ENCODE results near the gene RGCC.

Gene RGCC

DNA sequence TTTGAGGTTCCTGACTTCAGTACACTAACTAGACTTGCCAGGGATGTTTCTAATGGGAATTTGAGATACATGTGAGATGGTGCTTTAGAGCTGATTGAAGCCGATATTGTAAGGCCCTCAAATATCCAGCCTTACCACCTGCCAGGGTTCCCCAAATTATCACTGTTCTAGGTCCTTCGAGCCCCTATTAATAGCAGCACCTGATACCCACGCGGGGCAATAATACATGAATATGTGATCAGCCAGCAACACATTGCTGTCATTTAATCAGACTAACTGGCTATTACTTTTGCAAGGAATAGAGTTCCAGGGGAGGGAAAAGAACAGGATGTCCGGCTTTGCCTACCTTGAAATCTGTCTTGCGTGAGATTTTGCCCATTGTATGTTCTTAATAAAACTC, 5.1 kb downstream of the RGCC start:
- TF ChIP-seq GATA2 (IDR thresholded peaks at IDR 0.05; ENCODE audit: low read depth, low read length) (no peak), GATA3 (IDR thresholded peaks at IDR 0.05; ENCODE audit: low read depth, low read length) (no peak)

DNA sequence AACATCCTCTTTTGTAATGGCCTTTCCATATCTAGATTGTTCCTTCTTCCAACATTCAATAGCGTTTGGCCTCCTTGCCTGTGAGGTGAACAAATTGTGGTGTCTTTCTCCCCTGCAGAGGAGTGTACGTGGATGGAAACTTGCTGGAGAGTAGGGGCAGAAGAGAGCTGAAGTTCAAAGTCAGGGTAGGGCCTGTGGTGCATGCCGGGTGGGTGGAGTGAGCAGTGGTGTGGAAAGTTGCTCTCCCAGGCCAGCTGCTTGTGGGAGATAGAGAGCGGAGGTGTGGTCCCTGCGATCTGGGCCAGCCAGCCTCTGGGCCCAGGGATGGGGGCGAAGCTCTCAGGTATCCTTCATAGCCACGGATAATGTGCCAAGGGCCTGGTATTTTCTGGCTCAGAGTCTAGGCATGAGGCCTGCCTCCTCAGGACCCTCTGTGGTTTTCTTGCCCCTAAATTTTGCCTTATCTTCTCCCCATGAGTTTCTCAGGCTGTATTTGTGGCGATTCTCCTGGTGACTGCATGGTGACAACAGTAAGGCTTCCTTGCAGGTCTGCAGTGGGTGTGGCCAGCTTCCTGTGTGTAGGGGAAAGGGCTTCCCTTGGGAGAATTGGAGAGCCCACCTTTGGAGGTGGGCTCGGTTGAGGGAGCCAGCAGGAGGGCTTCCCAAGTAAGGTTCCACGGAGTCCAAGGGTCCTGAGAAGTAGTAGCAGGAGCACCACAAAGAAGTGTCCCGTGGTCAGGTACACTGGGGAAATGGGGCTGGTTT, 6.7 kb downstream of the RGCC start:
- TF ChIP-seq GATA2 (IDR thresholded peaks at IDR 0.05; ENCODE audit: low read depth, low read length) = no peak
- TF ChIP-seq GATA3 (IDR thresholded peaks at IDR 0.05; ENCODE audit: low read depth, low read length) = no peak

DNA sequence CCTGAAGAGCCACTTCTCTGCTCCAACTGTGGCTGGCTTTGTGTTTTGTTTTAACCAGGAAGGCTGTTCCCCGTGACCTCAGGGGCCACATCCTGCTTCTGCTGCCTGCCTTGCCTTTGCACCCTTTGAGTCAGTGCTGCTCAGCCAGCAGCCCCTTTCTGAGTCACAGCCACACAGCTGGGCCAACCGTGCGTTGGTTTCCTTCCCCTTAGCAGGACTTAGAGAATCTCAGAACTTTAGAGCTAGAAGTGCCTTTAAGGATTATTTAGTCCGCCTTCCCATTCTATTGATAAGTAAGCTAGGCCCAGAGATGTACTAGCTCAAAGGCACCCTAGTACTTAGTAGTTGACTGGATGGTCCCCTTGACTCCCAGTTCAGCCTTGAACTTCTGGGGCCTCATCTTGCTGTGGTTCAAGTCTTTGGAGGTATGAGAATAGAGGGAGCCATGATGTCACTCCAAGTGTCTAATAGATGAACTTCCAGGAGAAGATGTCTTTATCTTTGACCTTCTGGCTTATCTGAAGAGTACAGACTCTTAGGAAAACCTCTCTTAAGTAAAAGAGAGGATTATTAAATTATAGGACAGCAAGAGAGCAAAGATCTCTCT, 8.0 kb downstream of the RGCC start:
- TF ChIP-seq GATA3 (IDR thresholded peaks at IDR 0.05; ENCODE audit: low read depth, low read length) (no peak), GATA2 (IDR thresholded peaks at IDR 0.05; ENCODE audit: low read depth, low read length) (no peak)

DNA sequence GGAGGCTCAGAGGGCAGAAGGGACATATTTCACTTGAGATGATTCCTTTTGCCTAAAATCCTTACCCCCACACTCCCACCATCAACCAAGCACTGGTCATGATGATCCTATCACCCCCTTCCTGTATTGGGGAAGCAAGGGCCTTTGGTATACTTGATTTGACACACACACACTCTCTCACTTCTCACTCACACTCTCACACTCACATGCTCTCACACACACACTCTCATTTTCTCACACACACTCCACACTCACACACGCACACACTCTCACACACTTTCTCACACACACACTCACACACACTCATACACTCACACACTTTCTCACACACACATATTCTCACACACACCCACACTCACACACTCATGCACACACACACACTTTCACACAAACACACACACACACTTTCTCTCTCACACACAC, 8.6 kb downstream of the RGCC start:
- TF ChIP-seq GATA3 (IDR thresholded peaks at IDR 0.05; ENCODE audit: low read depth, low read length) (no peak), GATA2 (IDR thresholded peaks at IDR 0.05; ENCODE audit: low read depth, low read length) (no peak)

DNA sequence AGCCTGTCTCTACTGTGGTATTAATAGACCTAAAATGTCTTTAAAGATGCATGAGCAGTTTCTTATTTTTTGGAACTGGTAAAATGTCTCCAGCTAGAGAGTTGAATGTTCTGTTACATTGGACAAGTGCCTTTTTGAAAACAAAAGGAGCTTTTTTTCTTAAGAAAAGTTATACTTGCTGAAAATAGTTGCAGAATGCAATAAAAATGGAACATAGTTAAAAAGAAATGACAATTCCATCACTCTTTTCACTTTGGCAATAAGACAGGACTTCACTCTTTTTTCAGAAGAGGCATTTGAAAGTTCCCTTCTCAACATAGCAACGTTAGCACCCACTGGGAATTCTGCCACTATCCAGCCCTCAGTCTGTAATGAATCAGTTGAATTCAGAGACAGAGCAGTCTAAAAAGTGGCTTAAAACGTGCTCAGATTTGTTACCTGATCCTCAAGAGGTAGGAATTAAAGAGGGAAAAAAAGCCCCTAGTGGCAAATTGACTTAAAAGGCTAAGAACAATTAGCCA, 10.1 kb downstream of the RGCC start:
- TF ChIP-seq GATA3 (IDR thresholded peaks at IDR 0.05; ENCODE audit: low read depth, low read length) = no peak
- TF ChIP-seq GATA2 (IDR thresholded peaks at IDR 0.05; ENCODE audit: low read depth, low read length) = no peak

DNA sequence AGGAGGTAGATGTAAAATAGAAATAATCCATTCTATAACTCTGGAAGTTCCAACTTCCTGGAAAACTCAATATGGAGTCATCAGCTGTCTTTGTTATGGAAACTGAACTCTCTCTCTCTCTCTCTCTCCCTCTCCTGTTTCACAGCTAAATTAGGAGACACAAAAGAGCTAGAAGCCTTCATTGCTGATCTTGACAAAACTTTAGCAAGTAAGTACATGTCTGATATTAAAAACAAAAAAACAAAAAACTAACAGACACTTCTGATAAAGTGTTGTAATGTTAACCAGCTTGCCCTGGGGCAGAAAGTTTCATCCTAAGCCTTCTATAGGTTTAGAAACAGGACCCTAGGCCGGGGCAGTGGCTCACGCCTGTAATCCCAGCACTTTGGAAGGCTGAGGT, 11.3 kb downstream of the RGCC start:
- TF ChIP-seq GATA3 (IDR thresholded peaks at IDR 0.05; ENCODE audit: low read depth, low read length) = no peak
- no peak for TF ChIP-seq GATA2 (IDR thresholded peaks at IDR 0.05; ENCODE audit: low read depth, low read length)

DNA sequence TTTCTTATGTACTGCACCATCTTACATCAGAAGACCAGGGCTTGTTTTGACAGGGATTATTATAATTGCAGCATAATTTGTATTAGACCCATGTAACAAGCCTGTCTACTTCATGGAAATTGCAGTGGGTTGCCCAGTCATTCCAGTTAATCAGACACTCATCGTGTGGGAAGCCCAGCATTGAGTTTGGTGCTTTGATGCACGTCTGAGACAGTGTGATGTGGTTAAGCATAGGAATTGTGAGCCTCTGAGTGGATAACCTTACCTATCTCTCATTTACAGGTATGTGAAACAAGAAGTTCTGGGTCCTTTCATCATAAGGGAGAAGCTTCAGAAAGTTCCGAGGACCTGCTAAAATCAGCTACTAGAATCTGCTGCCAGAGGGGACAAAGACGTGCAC, 12.8 kb downstream of the RGCC start:
- TF ChIP-seq GATA2 (IDR thresholded peaks at IDR 0.05; ENCODE audit: low read depth, low read length) (no peak), GATA3 (IDR thresholded peaks at IDR 0.05; ENCODE audit: low read depth, low read length) (no peak)

DNA sequence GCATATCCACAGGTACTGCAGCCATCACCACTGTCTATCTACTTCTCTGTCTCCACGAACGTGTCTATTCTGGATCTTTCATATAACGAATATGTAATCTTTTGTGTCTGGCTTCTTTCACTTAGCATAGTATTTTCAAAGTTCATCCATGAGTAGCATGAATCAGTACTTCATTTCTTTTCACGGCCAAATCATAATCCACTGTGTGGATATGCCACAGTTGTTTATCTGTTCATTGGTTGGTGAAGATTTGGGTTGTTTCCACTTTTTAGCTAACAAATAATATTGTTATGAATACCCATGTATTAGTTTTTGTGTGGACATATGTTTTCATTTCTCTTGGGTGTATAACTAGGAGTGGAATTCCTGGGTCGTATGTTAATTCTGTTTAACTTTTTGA, 14.4 kb downstream of the RGCC start:
- no peak for TF ChIP-seq GATA2 (IDR thresholded peaks at IDR 0.05; ENCODE audit: low read depth, low read length)
- no peak for TF ChIP-seq GATA3 (IDR thresholded peaks at IDR 0.05; ENCODE audit: low read depth, low read length)

DNA sequence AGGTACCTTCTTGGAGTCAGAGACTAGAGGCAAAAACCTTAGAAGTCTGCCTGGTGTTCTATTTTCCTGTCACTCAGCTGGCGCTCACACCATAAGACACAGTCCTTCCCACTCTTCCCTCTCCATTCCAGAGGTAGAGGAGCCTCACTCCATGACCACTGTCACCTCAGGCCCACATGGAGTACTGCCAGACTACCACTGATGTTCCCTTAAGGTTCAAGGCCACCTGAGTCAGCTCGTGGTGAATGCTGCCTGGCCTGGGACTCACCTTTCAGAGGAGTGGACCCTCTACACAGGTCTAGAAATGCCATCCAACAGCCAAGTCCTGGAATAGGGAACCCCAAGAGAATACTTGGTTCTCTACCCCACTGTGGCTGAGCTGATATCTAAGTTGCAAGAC, 29.9 kb downstream of the RGCC start:
- TF ChIP-seq GATA3 (IDR thresholded peaks at IDR 0.05; ENCODE audit: low read depth, low read length) (no peak), GATA2 (IDR thresholded peaks at IDR 0.05; ENCODE audit: low read depth, low read length) (no peak)

DNA sequence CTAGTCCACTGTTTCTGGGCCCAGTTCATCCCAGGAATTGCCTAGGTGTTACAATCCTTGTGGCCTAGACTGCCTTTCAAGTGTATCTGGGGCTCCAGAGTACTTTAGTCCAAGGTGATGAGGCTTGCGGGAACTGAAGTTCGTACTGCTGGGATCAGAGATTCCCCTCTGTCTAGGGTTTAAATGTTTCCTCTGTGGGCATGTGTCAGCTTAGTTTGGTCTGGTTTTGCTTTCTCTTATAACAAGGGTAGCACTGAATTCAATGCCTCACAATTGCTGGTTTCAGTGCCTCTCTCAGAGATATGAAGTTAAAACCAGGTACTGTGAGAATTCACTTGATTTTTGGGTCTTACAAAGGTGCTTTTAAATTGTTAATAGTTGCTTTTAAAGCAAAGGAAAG, 30.8 kb downstream of the RGCC start:
- TF ChIP-seq GATA3 (IDR thresholded peaks at IDR 0.05; ENCODE audit: low read depth, low read length) (no peak), GATA2 (IDR thresholded peaks at IDR 0.05; ENCODE audit: low read depth, low read length) (no peak)

DNA sequence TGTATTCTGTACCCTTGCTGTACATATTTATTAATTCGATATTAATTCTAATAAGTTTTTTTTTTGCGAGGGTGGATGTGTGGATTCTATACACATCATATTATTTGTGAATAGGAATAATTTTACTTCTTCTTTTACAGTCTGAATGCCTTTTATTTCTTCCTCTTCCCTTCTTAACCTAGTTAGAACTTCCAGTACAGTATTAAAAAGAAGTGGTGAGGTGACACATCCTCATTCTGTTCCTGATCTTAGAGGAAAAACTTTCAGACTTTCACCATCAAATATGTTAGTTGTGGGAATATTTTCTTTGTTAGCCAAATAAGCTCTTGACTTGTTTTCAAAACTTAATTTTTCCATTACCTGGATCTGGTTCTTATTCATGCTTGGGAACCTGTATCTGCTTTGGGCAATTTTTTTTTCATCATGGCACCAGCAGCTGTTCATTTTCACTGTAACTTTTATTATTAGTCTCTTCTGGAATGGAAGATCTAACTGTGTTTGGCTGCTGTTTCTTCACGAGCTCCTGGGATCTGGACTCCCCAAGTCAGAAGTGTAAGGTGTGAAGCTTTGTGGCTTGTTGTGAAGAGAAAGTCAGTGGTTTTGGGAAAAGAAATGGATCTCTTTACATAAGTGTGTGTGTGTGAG, 33.1 kb downstream of the RGCC start:
- no peak for TF ChIP-seq GATA3 (IDR thresholded peaks at IDR 0.05; ENCODE audit: low read depth, low read length)
- TF ChIP-seq GATA2 (IDR thresholded peaks at IDR 0.05; ENCODE audit: low read depth, low read length) = no peak

DNA sequence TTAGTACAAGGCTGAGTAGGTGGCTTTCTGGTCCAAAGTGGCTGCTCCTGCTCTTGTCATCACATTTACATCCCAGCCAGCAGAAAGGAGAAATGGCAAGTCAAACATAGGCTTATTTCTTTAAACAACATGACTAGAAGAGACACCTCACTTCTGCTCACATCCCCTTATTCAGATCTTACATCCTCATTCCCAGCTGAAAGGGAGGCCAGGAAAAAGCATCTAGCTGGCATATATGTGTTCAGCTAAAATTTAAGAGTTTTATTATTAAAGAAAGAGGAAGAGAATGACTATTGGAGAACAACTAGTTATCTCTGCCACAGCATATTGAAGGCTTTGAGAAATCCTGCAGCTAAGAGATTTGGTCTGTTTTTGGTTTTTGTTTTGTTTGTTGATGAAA, 34.1 kb downstream of the RGCC start:
- no peak for TF ChIP-seq GATA3 (IDR thresholded peaks at IDR 0.05; ENCODE audit: low read depth, low read length)
- no peak for TF ChIP-seq GATA2 (IDR thresholded peaks at IDR 0.05; ENCODE audit: low read depth, low read length)

DNA sequence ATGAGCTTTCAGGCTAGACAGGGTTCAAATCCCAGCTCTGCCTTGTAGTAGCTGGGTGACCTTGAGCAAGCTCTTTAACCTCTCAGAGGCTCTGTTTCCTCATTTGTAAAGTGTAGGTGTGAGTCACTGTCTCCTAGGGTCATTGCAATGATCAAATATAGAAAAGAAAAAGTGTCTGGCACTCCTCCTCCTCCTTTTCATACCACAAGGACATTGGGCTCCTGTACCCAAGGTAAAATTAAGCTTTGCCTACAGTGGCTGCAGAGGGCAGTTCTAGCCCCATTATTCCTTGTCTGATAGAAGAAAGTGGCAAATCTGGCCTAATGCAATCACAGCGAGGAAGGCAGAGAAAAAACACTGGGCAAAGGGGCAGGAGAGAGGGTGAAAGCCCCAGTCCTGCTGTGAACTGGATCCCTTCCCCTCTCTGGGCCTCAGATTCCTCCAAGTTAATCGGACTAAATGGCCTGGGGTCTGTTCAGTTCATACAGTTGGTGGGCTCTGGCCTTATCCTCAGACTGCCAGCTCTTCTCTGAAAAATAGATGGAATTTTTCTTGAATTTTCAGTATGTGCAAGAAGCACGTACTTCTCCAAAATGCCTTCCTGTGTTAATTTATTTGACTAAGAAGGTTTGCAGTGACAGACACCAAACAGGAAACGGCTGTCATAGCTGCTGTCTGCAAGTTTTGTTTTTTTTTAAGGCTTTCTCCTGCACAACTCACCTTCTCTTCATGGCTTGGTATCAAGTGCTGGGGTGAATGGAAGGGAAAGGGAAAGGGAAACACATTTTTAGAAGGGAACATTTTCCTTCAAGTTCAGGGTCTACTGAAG, 35.3 kb downstream of the RGCC start:
- TF ChIP-seq GATA2 (IDR thresholded peaks at IDR 0.05; ENCODE audit: low read depth, low read length) (no peak), GATA3 (IDR thresholded peaks at IDR 0.05; ENCODE audit: low read depth, low read length) (no peak)

DNA sequence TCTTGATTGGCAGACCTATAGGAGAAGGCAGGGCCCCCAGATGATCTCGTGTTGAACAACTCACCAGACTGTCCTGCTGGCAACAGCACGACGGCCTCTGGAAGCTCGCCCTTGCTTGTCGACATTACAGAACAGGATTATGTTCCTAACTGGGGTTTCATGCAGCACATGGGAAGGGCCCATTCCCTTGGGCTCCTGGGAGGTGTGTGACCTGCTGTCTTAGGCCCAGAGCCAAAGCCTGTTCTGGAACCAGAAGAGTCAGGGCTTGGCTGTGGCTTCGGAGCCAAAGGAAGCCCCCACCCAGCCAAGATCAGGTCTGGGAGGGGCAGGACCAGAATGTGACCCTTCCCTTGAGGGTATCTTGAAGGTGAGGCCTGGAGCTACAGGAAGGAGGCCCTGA, 36.9 kb downstream of the RGCC start:
- no peak for TF ChIP-seq GATA3 (IDR thresholded peaks at IDR 0.05; ENCODE audit: low read depth, low read length)
- no peak for TF ChIP-seq GATA2 (IDR thresholded peaks at IDR 0.05; ENCODE audit: low read depth, low read length)

All from SH-SY5Y (cell line).